Neuronal stem cell (in vitro differentiated cells): Measurements from ENCODE around the gene NUDT3.
"Not testable (repeated sequence)": the region's sequence is repeated elsewhere in the genome, so short reads cannot be mapped to it uniquely, and the experiment has no call there.

Experiments used
- DNase-seq: peaks from one replicate; pipeline ENCODE4 v3.0.0-alpha.2; 2013; ENCODE audit warnings: low spot score
- H2AFZ ChIP-seq: one replicate; pipeline ENCODE4 v1.6.1; 2013; ENCODE audit warnings: mild to moderate bottlenecking, low read length, inconsistent platforms
- H2AK5ac ChIP-seq: 2 replicates; pipeline ENCODE4 v1.6.1; 2013; ENCODE audit warnings: low read depth, mild to moderate bottlenecking, inconsistent platforms, low read length, moderate library complexity, mixed read lengths
- H2BK120ac ChIP-seq: 2 replicates; pipeline ENCODE4 v1.6.1; 2013; ENCODE audit warnings: low read depth, mild to moderate bottlenecking, inconsistent platforms, low read length, moderate library complexity, mixed read lengths
- H2BK12ac ChIP-seq: one replicate; pipeline ENCODE4 v1.6.1; 2013; ENCODE audit warnings: low read length, inconsistent platforms
- H2BK15ac ChIP-seq: 2 replicates; pipeline ENCODE4 v1.6.1; 2013; ENCODE audit warnings: mild to moderate bottlenecking, low read length, inconsistent platforms, mixed read lengths
- H2BK5ac ChIP-seq: one replicate; pipeline ENCODE4 v1.6.1; 2013; ENCODE audit warnings: inconsistent platforms, mild to moderate bottlenecking, low read length, moderate library complexity
- H3K14ac ChIP-seq: one replicate; pipeline ENCODE4 v1.6.1; 2013; ENCODE audit warnings: low read length, inconsistent platforms
- H3K18ac ChIP-seq: 2 replicates; pipeline ENCODE4 v1.6.1; 2013; ENCODE audit warnings: low read length, inconsistent platforms
- H3K23ac ChIP-seq: 2 replicates; pipeline ENCODE4 v1.6.1; 2013; ENCODE audit warnings: low read depth, mild to moderate bottlenecking, mixed read lengths, low read length, inconsistent platforms; ENCODE audit not compliant: poor library complexity
- H3K27ac ChIP-seq: replicated peaks from 3 replicates; pipeline ENCODE4 v1.5.1; 2013; ENCODE audit warnings: low read length, inconsistent platforms
- H3K27me3 ChIP-seq, 3 experiments: 2 replicates each; pipeline ENCODE4 v1.6.1; 2013; ENCODE audit warnings: low read length in 3 of 3, mild to moderate bottlenecking in 2 of 3, inconsistent platforms in 1 of 3, low read depth in 1 of 3, mixed read lengths in 1 of 3, moderate library complexity in 1 of 3; ENCODE audit not compliant: control insufficient read depth in 3 of 3, insufficient read depth in 3 of 3
- H3K36me3 ChIP-seq, 2 donors: replicated peaks in 1 of 2; 2 replicates each; pipeline ENCODE4 v1.6.1; 2013; ENCODE audit warnings: low read length in 2 of 2; ENCODE audit not compliant: control insufficient read depth in 2 of 2, insufficient read depth in 2 of 2
- H3K4ac ChIP-seq: 2 replicates; pipeline ENCODE4 v1.6.1; 2013; ENCODE audit warnings: inconsistent platforms, mild to moderate bottlenecking, low read length, moderate library complexity
- H3K4me1 ChIP-seq, 2 donors: 1 replicate in 1 of 2; 2 replicates in 1 of 2; pipeline ENCODE4 v1.6.1; 2013; ENCODE audit warnings: low read length in 2 of 2, low read depth in 1 of 2; ENCODE audit not compliant: control insufficient read depth in 2 of 2, insufficient read depth in 1 of 2
- H3K4me2 ChIP-seq: one replicate; pipeline ENCODE4 v1.6.1; 2013; ENCODE audit warnings: mild to moderate bottlenecking, low read length, inconsistent platforms; ENCODE audit not compliant: insufficient read depth, poor library complexity, severe bottlenecking
- H3K4me3 ChIP-seq, 2 donors: 2 replicates each; pipeline ENCODE4 v1.5.1; 2013; ENCODE audit warnings: low read length in 2 of 2, mild to moderate bottlenecking in 2 of 2, inconsistent platforms in 1 of 2, moderate library complexity in 1 of 2
- H3K79me1 ChIP-seq: one replicate; pipeline ENCODE4 v1.6.1; 2013; ENCODE audit warnings: low read depth, mild to moderate bottlenecking, inconsistent platforms, low read length, moderate library complexity
- H3K9ac ChIP-seq: one replicate; pipeline ENCODE4 v1.6.1; 2013; ENCODE audit warnings: mild to moderate bottlenecking, low read depth, low read length, inconsistent platforms; ENCODE audit not compliant: poor library complexity
- H3K9me3 ChIP-seq, 2 donors: replicated peaks in 1 of 2; 2 replicates each; pipeline versions ENCODE3 to v1.6.1; 2013; ENCODE audit warnings: low read length in 2 of 2, mild to moderate bottlenecking in 2 of 2, inconsistent platforms in 1 of 2, low read depth in 1 of 2, mixed read lengths in 1 of 2, moderate library complexity in 1 of 2; ENCODE audit not compliant: control insufficient read depth in 2 of 2, insufficient read depth in 1 of 2
- H4K8ac ChIP-seq: one replicate; pipeline ENCODE4 v1.6.1; 2013; ENCODE audit warnings: low read depth, mild to moderate bottlenecking, inconsistent platforms, low read length, moderate library complexity
- H4K91ac ChIP-seq: one replicate; pipeline ENCODE4 v1.6.1; 2013; ENCODE audit warnings: low read length, low read depth, mild to moderate bottlenecking, inconsistent platforms; ENCODE audit not compliant: poor library complexity
- WGBS, 2 donors: extraction: QIAGEN DNeasy Blood & Tissue Kit; methylation state at CpG; one replicate each; pipeline ENCODE4 v1.1.7; 2013; ENCODE audit warnings: missing lambda C conversion rate in 2 of 2, mixed read lengths in 1 of 2; ENCODE audit not compliant: insufficient read length in 2 of 2, insufficient replicate concordance in 1 of 2; ENCODE audit errors: extremely low coverage in 2 of 2; 5-methylcytosine and 5-hydroxymethylcytosine counted together

Gene NUDT3

DNA sequence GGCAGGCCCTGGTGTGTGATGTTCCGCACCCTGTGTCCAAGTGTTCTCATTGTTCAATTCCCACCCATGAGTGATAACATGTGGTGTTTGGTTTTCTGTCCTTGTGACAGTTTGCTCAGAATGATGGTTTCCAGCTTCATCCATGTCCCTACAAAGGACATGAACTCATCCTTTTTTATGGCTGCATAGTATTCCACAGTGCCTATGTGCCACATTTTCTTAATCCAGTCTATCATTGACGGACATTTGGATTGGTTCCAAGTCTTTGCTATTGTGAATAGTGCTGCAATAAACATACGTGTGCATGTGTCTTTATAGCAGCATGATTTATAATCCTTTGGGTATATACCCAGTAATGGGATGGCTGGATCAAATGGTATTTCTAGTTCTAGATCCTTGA is 62.7 kb downstream of the NUDT3 start:
- DNase-seq, H2BK5ac ChIP-seq, H3K9ac ChIP-seq, H3K4me3 ChIP-seq, H2BK15ac ChIP-seq, H4K8ac ChIP-seq, H3K4ac ChIP-seq, H3K27ac ChIP-seq, H3K9me3 ChIP-seq, H2AFZ ChIP-seq, H3K4me2 ChIP-seq, H3K79me1 ChIP-seq, H2BK120ac ChIP-seq, H3K14ac ChIP-seq, H3K23ac ChIP-seq, H4K91ac ChIP-seq, H3K27me3 ChIP-seq, H2BK12ac ChIP-seq, H2AK5ac ChIP-seq, H3K4me1 ChIP-seq, H3K18ac ChIP-seq: not testable (repeated sequence)
- H3K36me3 ChIP-seq: peaks cover 0 to 39% of the 10 kb centered on the region in 2 donors
- no CpG with 5 or more reads among the region's 3 CpGs for WGBS, 2 donors

DNA sequence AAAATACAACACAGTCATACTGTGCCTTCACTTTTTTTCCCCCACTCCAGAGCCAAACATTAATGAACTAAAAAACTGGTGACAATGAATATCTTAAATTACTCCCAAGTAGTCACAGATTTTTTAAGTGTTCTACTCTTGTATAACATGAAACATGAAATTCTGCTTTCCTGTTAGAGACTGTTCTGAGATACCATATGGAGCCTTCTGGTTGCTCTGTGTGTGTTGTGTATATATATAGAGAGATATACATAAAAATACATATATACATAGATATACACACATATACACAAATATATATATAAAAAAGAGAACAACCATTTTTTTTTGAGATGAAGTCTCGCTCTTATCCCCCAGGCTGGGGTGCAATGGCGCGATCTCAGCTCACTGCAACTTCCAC is 63.5 kb downstream of the NUDT3 start:
- Histone ChIP-seq H3K4me2 (no peak overlapping the region), H2AK5ac (no peak overlapping the region)
- WGBS, 2 donors: no CpG with 5 or more reads among the region's 3 CpGs

DNA sequence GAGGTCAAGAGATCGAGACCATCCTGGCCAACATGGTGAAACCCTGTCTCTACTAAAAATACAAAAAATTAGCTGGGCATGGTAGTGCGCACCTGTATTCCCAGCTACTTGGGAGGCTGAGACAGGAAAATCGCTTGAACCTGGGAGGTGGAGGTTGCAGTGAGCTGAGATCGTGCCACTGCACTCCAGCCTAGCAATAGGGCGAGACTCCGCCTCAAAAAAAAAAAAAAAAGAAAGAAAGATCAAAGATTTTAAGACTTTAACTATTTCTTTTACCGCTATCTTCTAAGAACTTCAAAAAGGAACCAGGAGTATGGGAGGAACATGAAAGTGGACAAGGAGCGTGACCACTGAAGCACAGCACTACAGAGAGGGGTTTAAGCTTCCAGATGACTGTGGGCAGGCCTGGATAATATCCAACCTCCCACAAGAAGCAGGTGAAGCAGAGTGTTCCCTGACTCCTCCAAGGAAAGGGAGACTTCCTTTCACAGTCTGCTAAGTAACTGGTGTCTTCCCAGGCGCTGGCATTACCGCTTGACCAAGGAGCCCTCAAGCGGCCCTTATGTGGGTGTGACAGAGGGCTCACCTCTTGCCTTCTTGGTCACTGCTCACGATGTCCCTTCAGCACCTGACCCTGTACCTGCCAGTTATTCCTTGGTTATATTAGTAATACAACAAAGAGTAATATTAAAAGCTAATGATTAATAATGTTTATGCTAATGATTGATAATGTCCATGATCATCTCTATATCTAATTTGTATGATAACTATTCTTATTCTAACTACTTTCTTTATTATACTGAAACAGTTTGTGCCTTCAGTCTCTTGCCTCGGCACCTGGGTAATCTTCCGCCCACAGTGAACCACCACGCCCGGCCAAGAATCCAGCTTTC is 64.9 kb downstream of the NUDT3 start:
- H3K23ac ChIP-seq, H2AFZ ChIP-seq, H3K4me1 ChIP-seq, H3K27ac ChIP-seq, DNase-seq, H2AK5ac ChIP-seq, H3K4ac ChIP-seq, H3K14ac ChIP-seq, H3K9me3 ChIP-seq, H2BK5ac ChIP-seq, H3K4me3 ChIP-seq, H2BK120ac ChIP-seq, H3K79me1 ChIP-seq, H4K91ac ChIP-seq, H3K9ac ChIP-seq, H3K18ac ChIP-seq, H3K27me3 ChIP-seq, H2BK12ac ChIP-seq, H3K4me2 ChIP-seq, H2BK15ac ChIP-seq, H4K8ac ChIP-seq: not testable (repeated sequence)
- WGBS, 2 donors: no CpG with 5 or more reads among the region's 16 CpGs
- peaks cover 0 to 37% of the 10 kb centered on the region in 2 donors for H3K36me3 ChIP-seq

More for the DNA sequence above, 63.5 kb downstream of the NUDT3 start:
- Histone ChIP-seq H3K27ac (no peak overlapping the region), H2BK12ac (no peak overlapping the region), H3K36me3 (peaks cover 0 to 35% of the 10 kb centered on the region in 2 donors), H4K91ac (no peak overlapping the region), H3K9ac (no peak overlapping the region), H2BK120ac (no peak overlapping the region), H4K8ac (no peak overlapping the region), H2BK5ac (no peak overlapping the region), H3K4ac (no peak overlapping the region), H3K9me3 (no peaks in the 10 kb centered on the region), H3K4me3 (no peak overlapping the region), H3K27me3 (no peaks in the 10 kb centered on the region), H2BK15ac (no peak overlapping the region), H3K23ac (no peak overlapping the region), H3K18ac (no peak overlapping the region), H3K4me1 (peaks cover 0 to 4% of the 10 kb centered on the region in 2 donors), H3K79me1 (no peaks in the 10 kb centered on the region), H2AFZ (no peak overlapping the region), H3K14ac (no peak overlapping the region)
- DNase-seq: no peak

DNA sequence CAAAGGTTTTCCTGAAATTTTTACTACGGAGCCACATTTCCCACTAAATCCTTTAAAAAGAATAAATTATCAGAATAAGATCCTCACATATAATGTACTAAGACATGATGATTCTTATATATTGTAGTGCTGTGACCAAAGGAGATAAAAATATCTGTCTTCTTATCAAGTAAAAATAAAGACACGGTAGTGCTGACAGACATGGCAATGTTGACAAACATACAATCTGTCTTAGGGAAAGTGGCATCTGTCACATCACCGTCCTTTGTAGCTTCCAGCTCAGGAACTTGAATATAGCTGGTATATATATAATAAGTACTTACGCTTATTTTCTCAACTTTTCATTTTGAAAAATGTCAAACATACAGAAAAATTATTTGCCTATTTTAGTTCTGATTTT is 66.8 kb downstream of the NUDT3 start:
- Histone ChIP-seq H3K4ac (no peak overlapping the region), H3K4me3 (no peak overlapping the region), H2BK5ac (no peak overlapping the region), H3K27ac (no peak overlapping the region), H3K4me2 (no peak overlapping the region), H3K14ac (no peak overlapping the region), H3K4me1 (peaks cover 0 to 4% of the 10 kb centered on the region in 2 donors), H2AFZ (no peak overlapping the region), H3K23ac (no peak overlapping the region), H2AK5ac (no peak overlapping the region), H2BK12ac (no peak overlapping the region), H4K91ac (no peak overlapping the region), H4K8ac (no peak overlapping the region), H3K9ac (no peak overlapping the region), H2BK15ac (no peak overlapping the region), H3K9me3 (no peaks in the 10 kb centered on the region), H2BK120ac (no peak overlapping the region), H3K27me3 (no peaks in the 10 kb centered on the region), H3K36me3 (peaks cover 0 to 30% of the 10 kb centered on the region in 2 donors), H3K79me1 (no peaks in the 10 kb centered on the region), H3K18ac (no peak overlapping the region)
- no peak for DNase-seq
- WGBS, 2 donors: no CpG with 5 or more reads among the region's 4 CpGs
